Measurements from ENCODE around the gene HOXB5.

Gene HOXB5

DNA sequence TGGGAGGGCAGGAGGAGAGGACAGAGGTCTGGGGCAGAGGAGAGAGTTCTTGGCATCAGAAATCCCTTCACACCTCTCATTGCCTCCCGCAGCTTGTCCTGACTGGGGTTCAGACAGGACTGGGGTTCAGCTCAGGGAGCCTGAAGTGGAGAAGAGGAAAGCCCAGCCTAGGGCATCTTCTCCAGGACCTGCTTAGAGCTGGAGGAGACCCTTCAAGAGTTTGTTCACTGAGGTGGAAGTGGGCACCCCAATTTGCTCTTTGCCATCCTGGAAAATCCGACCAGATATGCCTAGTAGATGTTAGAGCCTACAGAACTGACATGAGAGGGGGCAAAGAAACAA lies 5.5 kb downstream of the HOXB5 start:
- no peak for DNase-seq

DNA sequence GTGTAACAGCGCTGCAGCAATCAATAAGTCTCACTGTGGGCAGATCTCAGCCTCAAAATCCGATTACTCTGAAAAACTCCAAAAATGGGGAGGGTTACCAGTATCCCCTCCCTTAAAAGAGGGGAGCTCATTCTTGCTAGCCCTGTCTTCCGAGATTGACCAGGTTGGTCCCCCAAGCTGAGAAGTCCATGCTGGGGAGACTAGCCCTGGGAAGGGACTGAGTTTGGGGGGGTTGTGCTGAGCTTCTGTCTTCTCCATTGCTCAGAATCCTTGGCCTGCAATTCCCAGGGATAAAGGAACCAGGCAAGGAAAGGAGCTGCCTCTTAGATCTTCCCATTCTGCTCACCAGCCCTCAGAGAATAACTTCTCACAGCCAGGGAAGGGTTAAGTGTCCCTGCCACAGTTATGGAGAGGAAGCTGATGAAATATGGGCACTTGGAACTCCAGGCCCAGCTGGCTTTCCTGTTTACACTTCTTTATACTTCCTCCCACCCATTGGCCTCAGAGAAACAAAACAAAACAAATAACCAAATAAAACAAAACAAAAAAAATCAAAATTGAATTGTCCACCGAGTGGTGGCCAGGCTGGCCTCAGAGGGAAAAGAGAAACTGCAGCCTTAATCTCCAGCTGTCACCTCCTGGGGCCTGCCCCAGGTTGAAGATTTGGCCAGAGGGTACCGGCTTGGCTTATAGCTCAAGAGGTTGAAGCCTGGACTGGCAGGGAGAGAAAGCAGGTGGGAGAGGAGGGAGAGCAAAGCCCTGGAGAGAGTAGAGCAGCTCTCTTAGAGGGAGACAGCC lies 6.1 kb downstream of the HOXB5 start:
- DNase-seq, result no peak

DNA sequence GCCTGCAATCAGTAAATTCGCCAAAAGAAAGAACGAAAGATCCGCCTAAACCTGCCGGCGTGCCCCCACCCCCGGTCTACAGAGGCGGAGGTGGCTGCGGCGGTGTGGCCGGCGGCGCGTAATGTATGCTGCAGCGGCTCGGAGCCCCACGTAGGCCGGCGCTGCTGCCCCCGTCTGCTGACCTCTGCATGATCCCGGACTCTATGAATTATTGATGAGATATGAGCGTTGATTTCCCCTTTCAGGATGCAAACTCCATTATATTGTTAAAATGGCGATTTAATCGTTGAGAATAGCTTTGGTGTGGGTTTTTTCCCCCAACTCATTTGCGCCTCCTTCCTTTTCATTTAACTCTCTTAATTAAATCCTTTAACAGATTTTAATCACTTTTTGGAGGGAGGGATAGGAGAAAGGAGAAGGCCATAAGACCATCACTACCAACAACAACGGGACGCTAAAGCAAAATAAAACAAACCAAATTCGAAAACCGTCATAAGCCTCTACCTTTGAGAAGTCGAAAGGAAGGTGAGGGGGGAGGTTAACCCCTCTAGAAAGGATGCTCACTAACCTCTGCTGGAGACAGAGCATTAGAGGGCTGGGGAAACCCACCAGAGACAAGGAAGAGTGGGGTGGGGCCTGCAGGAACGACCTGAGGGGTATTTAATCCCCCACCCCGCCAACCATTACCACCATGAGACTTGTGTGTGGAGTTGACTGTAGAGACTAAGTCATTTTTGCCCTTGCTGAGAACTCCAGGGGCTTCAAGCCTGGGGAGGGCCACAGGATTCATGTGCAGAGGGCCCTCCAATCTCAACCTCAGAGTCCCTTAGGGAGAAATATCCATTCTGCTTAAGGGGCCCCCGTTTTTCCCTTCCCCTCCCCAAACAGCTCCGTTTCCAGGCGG lies 7.0 kb downstream of the HOXB5 start:
- DNase-seq, result no peak

DNA sequence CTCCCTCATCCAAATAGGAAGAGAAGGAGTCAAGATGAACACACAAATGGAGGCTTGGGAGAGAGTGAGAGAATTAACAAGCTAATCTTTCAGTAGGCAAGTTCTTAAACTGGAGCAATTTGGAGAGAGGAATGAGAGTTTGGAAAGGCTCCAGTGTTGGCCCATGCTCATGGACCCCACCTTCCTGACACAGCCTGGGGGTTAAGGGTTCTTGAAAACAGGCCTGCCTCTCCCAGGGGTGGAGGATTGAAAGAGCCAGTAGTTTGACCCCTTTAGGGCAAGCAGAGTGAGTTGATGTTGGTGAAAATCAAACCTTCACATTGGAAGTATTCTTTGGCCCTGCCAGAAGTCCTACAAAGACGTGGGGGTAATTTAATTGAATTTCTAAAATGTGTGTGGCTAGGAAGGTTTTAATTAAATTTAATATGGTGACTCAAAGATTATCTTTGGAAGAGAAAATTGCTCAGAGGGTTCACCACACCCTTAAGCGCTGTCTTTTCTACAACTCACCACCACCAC lies 9.3 kb downstream of the HOXB5 start:
- no peak for DNase-seq

DNA sequence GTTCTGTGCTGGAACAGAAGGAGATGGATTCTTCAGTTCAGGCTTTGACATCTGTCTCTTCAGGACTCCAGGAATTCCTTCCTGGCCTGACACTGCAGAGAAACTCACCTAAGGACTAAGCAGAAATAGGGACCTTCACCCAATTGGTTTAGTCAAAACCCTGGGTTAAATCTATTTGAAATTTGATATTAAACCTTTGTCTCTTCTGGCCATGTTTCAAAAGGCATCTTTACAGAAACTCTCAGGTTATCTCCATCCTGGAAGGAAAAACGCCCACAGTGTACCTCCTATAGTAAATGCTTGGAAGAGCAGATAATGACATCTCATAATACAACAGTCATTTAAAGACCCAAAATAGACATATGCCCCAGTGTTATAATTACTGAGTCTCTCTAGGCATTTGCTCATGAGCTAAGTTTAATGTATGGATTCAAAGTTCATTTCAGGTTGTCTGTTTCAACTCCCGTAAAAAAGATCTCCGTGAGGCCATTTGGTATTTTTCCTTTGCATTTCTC lies 9.8 kb downstream of the HOXB5 start:
- DNase-seq, result no peak

DNA sequence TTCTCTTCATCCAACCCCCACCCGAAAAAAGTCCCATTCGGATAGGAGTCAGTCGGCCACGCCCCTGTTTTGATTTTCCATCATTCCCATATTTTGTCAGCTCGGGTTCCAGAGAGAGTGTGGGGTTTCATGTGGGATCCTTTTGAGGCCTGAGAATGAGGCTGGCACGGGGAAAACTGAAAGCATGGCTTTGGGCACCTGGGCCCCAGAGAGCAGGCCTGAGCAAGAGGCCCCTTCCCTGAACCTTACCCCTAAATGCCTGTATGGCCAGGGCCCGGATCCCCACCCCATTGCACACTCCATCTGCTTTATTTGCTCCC lies 10.9 kb downstream of the HOXB5 start:
- DNase-seq, result no peak

DNA sequence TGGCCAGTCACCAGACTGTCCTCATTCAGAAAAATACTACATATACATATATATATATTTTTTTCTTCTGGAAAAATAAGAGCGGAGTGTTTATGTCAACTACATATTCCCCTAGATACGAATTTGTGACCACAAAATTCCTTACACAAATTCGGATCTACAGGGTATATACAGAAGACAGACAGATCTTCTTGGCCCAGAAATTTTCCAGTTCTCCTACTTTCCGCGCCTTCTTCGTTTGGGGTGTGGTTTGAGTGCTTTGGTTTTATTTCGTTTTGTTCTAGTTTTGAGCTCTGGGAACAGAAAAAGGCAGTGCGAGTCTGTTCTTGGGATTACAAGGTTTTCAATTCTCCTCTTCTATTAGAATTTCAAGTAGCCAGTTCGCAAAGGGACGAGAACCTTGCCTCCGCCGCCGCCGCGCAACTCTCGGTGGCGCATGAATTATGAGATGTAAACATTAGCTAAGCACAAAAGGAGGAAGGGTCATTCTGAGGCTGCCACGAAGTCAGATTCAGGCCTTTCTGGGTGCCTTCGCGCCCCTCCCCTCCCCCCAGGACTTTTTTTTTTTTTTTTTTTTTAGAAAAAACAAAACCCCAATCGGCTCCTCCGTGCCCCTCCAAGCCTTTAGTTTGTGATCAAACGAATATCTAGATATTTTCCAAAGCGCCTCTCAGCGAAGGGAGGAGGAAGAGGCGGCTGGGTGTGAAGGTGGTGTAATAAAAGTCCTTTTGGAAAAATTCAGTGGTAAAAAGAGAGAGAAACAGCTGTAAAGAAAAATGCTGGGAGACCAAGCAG lies 13.6 kb downstream of the HOXB5 start:
- DNase-seq, result peak; percentile 79

DNA sequence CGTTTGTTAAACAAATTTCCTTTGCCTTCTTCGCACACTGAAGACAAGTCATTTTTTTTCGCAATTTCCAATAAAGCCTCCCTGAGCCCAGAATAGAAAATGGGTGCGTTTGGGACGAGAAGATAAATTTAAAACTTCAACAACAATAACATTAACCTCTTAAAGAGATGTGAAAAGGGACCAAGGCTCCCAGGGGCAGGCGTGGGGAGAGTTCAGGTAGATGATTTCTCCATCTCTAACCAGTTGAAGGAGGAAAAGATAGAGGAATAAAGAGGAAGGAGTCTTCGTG lies 14.2 kb downstream of the HOXB5 start:
- DNase-seq, result peak; percentile 46

DNA sequence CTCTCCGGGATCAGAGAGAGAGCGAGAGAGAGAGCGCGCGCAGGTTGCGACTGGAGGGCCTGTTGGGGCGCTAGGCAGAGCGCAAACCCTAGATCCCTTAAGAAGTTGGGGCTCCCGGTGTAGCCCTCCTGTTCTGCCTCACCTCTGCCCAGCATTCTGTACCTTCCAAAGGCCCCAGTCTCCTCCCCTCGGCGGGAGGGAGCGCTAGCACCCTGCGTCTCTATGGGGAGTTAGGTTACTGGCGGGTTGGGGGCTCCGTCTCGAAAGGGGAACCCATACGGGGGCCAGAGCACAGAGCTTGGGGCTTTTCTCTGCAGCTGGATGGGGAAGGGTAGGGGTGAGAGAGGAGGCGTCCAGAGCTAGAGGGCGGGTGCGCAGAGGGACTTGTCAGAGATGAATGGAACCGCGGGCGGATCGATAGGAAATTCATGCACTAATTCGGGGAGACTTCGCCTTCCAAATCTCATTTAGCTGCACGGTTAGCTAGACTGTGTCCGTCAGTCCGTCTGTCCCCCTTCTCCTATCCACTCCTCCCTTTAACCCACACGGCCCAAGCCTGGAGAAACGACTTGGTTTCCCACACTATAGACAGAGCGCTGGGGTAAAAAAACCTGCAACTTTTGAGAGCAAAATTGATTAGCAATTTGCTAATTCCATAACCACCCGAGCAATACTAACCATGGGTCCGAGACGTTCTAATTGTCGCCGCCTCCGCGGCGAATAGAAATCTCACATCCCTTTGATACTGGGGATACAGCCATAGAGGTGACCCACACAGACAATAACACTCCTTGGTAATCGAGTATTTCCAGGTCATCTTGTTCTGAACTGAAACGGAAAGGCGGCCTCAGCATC lies 14.7 kb downstream of the HOXB5 start:
- DNase-seq, result no peak

DNA sequence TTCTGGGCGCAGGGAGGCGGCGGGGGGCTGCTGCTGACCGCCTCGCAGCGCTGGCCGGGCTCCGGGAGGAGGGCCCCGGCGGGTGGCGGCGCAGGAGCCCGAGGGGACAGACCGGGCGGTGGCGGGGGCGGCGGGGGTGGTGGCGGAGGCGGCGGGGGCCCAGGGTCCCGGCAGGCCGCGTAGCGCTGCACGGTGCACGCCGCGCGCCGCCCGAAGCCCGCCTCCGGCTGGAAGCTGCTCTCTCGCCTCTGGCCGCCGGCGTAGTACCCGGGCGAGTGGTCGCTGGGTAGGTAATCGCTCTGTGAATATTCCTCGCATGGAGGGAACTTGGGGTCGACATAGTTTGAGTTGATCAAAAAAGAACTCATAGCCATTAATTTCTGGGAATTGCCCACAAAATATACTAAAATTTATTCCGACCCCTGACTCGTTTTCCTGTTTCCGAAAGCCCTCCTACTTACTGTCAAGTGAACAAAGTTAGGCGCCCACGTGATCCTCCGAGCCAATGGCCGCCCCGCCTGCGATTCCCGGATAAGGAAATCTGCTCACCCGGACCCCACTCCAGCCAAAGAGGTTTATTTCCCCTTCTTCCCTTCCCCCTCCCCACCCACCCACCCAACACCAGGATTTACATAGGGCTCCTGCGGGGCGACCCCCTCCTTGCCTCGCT lies 15.5 kb downstream of the HOXB5 start, which contains the start of gene HOXB4:
Gene HOXB4, minus strand, starts transcription at position 405 of the 670 bp plus-strand sequence. Its CDS starts 31 bp downstream, at position 374.
- peak; percentile 65 for DNase-seq

DNA sequence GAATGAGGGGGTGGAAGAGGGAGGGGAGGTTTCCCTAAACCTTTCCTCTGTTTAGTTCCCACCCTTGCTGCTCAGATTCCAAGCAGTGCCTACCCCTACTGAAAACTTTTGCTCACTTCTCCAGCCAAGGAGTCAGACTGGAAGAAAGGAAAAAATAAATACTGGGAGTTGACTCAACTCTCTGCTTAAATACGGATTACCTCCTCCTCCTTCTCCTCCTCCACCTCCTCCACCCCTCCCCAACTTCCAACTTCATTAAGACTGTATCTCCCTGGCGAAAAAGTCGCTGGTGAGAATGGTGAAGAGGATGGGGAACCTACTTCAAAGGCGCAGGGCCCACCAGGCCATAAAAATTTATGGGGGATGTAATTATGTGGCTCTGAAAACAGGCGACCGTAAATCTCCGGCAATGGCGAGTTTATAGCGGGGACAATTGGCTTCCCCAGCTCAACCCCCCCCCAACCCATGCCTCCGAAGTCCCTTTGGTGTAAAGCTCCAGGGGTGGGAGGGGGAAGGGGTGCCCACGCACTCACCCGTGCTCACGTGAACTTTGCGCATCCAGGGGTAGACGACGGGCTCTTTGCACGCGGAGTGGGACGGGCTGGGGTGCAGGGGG lies 16.1 kb downstream of the HOXB5 start:
- no peak for DNase-seq

DNA sequence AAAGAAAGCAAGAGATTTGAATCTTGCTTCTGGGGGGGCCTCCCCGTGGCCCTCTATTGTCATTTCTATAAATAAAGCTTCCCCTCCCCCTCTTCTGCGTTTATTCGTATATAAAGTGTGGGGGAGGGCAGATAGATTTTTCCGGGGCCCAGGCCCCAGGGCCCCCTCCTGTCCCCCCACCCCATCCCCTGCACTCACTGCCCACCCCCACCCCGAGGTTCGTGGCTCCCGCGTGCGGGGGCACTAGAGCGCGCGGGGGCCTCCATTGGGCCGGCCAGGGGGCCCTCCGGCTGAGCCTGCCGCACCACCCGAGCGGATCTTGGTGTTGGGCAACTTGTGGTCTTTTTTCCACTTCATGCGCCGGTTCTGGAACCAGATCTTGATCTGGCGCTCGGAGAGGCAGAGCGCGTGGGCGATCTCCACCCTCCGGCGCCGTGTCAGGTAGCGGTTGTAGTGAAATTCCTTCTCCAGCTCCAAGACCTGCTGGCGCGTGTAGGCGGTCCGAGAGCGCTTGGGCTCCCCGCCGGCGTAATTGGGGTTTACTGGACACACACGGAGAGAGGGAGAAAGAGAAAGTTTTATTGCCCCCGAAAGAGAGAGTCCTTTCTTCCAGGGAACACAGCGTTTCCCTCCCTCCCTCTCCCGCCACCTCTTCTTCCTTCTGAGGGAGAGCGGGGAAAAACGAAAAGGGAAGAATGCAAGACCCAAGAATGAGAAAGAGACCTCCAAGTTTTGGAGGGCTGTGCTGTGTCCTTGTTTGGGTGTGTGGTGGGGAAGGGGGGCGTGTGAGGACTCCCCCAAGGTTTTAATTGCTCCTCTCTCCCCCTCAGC lies 16.9 kb downstream of the HOXB5 start:
- no peak for DNase-seq

DNA sequence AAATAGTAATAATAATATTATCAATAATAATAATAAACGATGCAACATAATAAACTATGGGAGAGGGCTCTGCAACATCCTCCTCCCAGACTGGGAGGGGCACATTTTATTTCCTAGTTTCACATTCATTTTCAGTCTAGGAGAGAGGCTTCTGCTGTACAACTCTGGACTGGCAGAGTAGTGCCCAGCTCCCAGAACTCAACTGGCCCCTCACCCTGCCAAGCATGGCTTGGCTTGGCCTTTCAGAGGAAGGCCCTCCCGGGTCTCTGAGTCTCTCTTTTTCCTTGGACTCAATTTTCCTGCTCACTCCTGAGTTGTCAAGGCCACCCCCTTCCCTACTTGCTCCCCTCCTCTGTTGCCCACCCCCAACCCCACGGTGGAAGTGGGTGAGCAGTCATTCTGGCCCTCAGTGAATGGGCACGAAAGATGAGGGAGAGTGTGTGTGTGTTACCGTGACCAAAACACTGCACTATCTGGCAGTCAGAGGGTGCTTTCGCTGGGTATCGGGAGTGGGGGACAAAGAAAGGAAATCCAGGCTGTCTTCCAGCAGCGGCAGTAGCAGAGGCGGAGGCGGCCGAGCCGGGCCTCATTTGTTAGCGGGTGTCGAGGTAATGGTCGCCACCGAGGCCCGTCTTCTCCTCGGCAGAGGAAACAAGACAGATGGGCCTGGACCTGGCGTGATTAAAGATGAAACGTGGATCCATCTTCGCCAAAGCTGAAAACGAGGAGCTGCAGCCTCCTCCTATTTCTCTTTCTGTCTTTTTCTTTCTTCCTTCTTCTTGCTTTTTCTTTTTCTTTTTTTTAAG lies 17.7 kb downstream of the HOXB5 start:
- no peak for DNase-seq

DNA sequence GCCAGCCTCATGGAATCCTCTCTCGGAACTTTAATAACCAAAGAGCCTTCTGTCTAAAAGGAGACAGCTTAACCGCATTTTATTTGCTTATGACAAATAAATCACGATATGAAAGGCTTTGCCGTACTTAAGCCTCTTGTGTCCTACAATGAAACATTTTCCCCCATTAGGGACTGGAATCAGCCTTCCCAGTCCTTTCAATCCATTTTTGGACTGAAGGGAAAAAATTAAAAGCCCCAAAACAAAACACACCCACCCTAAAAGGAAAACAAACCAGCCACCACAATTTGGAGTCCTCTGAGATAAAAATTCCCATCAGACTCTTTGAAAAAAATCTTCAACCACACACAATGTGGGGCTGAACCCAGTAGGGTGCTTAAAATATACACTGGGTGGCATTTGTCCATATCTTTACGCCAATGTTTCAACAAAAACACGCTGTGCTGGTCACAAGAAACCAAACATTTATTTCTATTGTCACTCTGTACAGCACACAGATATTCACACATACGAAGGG lies 18.5 kb downstream of the HOXB5 start:
- no peak for DNase-seq

DNA sequence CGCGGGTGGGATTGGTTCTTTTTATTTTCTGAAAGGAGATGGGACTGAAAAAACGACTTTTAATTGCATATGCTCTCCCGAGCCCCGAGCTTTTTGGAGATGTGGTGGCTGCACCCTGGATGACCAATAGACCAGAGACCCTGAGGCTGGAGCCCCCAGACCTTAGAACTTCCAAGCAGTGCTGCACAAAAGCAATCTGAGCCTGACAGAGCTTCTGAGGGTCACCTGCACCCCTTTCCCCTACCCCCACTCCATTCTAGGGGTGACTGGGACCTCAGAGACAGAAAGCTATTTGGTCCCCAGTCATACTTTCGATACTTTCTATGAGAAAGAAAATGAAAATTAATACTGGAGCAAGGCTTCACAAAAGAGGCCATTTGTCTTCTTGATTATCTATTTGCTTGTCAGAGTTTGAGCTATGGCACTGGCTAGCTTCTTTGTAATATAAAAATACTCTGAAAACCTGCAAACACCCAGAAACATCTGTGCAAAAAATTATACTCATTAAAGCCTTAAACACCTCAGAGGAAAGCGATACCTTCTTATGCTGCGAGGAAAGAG lies 19.0 kb downstream of the HOXB5 start:
- no peak for DNase-seq

DNA sequence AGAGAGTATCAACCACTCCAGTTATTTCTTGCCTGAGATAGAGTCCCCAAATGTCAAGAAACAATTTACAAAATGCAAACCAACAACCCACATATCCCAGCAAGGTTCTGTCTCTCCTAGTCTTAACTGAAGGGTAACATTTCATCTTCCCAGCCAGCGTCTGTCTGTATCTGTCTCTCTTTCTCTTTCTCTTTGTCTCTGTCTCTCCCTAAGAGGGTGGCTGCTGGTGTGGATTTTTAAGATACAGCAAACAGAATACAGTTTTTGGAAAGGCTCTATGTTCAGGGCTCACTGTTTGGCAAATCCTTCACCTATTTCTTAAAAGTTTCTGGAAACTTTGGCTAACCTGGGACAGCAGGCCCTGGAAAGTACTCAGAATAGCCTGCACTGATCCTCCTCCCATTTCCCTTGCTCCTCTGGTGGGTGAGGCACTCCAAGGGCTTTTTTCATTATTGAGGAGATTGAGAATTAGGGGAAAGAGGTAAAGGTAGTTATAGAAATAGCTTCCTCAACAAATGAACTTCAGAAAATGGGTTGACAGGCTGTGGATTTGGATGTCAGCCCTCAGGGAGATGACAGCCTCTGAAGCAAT lies 21.7 kb downstream of the HOXB5 start:
- DNase-seq, result no peak

DNA sequence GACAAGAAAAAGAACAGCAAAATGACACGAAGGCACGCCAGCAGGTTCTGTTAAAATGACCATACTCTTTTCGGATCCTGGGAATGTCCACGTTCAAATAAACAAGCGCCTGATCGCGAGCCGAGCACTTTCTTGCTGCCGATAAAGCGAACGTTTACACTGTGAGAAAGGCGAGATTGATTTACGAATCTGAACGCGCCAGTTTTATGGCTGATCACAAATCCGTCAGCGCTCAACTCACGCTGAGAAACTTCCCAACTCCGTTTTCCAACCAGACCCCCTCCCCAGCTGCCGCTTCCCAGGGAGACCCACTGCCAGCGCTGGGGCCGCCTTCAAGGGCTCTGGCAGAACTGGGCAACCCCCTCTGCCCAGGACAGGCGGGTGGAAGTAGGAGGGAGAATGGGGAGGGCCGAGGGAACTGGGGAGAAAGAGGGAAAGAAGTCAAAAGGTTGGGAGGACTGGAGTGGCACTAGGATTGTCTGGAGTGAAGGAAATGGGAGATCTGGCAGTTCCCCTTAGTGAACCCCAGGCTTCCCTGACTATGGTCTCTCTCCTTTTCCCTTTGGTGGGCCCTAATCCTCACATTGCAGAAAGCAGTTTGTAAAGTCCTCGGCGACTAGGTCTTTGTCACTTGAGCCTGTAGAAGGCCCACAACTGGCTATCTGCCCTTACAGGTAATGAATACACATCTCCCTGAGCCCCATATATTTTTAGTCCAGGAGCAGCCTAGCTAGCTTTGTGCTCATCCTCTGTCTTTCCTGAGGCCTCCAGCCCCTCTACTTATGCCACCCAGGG lies 22.4 kb downstream of the HOXB5 start:
- DNase-seq, result no peak

Measured in NCI-H2227 treated with DMSO at 0.1 percent for 48 hours (cell line).